Testis (tissue), 3 donors: ENCODE measurements around the gene NR5A1. TPM values are rescaled to one million over a fixed set of nuclear protein-coding genes. Genes with fewer than 3 reads are reported as not detected.

ENCODE experiments used
- DNase-seq: peaks from one replicate; pipeline ENCODE4 v3.0.0-alpha.2; 2019
- H3K27ac ChIP-seq, 2 donors: fragments of 200-600 bp; sonication (generic); one replicate each; pipeline ENCODE4 v1.5.1; 2019
- H3K27me3 ChIP-seq: fragments of 200-600 bp; sonication (generic); one replicate; pipeline ENCODE4 v1.5.1; 2019
- H3K36me3 ChIP-seq: fragments of 200-600 bp; sonication (generic); one replicate; pipeline ENCODE4 v1.5.1; 2017; ENCODE audit warnings: low read depth; ENCODE audit errors: missing control alignments
- H3K4me1 ChIP-seq: fragments of 200-600 bp; sonication (generic); one replicate; pipeline ENCODE4 v1.5.1; 2019
- H3K4me3 ChIP-seq, 2 donors: fragments of 200-600 bp; sonication (generic); one replicate each; pipeline ENCODE4 v1.5.1; 2017 to 2019
- H3K9me3 ChIP-seq: fragments of 200-600 bp; sonication (generic); one replicate; pipeline ENCODE4 v1.5.1; 2017
- POLR2A ChIP-seq: fragments of 450-650 bp; IDR thresholded peaks from one replicate; pipeline ENCODE4 v1.6.1; 2017; ENCODE audit warnings: antibody characterized with exemption, mild to moderate bottlenecking, moderate library complexity
- WGBS, 2 donors: methylation state at CpG; one replicate each; pipeline ENCODE4 v1.1.5; 2018; 5-methylcytosine and 5-hydroxymethylcytosine counted together
- intact Hi-C: fragments of 100-400 bp; cut with DNase I; formaldehyde crosslinking; loops from one replicate; pipeline ENCODE4 v1.15.1; 2023; ENCODE audit warnings: low total_unique reads
- polyA plus RNA-seq: library from polyadenylated mRNA; stranded (reverse); fragments of 350-450 nt; fragmentation: Illumina TruSeq; extraction: RNeasy Lipid Tissue Mini Kit (QIAGEN cat#74804); gene quantifications from one replicate; pipeline ENCODE4 v1.2.3, GENCODE V29; 2014; ENCODE audit warnings: low read depth, low replicate concordance; ENCODE audit not compliant: insufficient read depth
- total RNA-seq, 2 donors: library from RNA; depleted of rRNA; stranded (reverse); fragments of >200 nt; gene quantifications; one replicate each; pipeline ENCODE4 v1.2.3, GENCODE V29; 2016
- TF ChIP-seq, protein P1 (sequence below), 3 experiments: fragments of 450-650 bp in 2 of 3; fragments of 200-600 bp in 1 of 3; sonication (generic) in 1 of 3; IDR thresholded peaks; one replicate each; pipeline ENCODE4 v1.5.1; 2016 to 2019; ENCODE audit warnings: antibody characterized with exemption in 3 of 3, mild to moderate bottlenecking in 2 of 3, moderate library complexity in 1 of 3

The NR5A1 gene
- total and polyA plus RNA-seq, 3 donors from 2014 or later = 28.7 to 65.2 (median 43.5) TPM

DNA sequence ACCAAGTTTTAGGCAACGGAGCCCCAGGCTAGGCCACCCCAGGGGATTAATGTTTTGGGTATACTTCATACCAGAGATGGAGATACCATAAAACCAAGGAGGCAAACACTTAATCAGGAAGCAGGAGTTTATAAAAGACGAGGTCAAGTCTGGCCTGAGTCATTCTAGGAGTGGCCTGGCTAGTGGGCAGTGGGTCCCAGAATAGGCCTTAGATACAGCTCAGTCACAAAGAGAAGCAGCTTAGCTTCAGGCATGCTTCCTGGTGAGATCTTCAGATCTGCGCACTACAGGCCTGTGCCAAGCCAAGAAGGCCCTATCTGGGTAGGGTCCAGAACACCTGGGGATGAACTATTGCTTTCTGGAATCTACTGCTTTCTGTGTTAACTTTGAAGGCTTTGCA lies 20.6 kb upstream of the NR5A1 start:
- no peak for DNase-seq
- H3K4me3 ChIP-seq = no peak overlapping the region
- H3K9me3 ChIP-seq = no peaks in the 10 kb centered on the region
- intact Hi-C loops = no loop called here
- no peaks in the 10 kb centered on the region for H3K27me3 ChIP-seq
- no peaks in the 10 kb centered on the region for H3K36me3 ChIP-seq
- H3K27ac ChIP-seq = no peak overlapping the region
- H3K4me1 ChIP-seq = peaks cover 4% of the 10 kb centered on the region
- 85 to 93% methylated on average over 3 of the region's 3 CpGs for WGBS, 2 donors
- TF ChIP-seq, protein P1, sequence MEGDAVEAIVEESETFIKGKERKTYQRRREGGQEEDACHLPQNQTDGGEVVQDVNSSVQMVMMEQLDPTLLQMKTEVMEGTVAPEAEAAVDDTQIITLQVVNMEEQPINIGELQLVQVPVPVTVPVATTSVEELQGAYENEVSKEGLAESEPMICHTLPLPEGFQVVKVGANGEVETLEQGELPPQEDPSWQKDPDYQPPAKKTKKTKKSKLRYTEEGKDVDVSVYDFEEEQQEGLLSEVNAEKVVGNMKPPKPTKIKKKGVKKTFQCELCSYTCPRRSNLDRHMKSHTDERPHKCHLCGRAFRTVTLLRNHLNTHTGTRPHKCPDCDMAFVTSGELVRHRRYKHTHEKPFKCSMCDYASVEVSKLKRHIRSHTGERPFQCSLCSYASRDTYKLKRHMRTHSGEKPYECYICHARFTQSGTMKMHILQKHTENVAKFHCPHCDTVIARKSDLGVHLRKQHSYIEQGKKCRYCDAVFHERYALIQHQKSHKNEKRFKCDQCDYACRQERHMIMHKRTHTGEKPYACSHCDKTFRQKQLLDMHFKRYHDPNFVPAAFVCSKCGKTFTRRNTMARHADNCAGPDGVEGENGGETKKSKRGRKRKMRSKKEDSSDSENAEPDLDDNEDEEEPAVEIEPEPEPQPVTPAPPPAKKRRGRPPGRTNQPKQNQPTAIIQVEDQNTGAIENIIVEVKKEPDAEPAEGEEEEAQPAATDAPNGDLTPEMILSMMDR (IDR thresholded peaks at IDR 0.05) = no peak
- no peak for TF ChIP-seq POLR2A

DNA sequence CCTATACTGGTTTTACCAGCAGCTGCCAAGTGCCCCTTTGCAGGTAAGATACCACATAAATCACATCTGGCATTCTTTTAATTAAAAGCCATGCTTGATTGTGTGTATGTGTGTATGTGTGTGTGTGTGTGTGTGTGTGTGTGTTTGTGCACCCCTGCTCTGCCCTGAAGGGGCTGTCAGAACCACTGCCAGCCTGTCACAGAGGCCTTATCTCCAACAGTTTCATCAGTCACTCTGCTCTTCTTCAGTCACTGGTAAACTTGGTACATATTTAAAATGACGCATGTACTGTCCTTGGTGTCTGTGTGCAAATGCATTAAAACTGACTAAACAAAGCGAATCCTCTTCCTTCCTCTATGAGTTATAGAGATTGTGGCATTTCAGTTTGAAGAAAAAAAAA lies 19.0 kb upstream of the NR5A1 start:
- intact Hi-C loops = no loop called here
- 86 to 94% methylated on average over 2 of the region's 2 CpGs for WGBS, 2 donors
- no peaks in the 10 kb centered on the region for H3K9me3 ChIP-seq
- no peak overlapping the region for H3K4me3 ChIP-seq
- H3K36me3 ChIP-seq = no peaks in the 10 kb centered on the region
- TF ChIP-seq, protein P1 (IDR thresholded peaks at IDR 0.05) = no peak
- TF ChIP-seq POLR2A = no peak
- H3K27me3 ChIP-seq = no peaks in the 10 kb centered on the region
- H3K27ac ChIP-seq = no peak overlapping the region
- DNase-seq = no peak
- H3K4me1 ChIP-seq = peaks cover 4% of the 10 kb centered on the region

DNA sequence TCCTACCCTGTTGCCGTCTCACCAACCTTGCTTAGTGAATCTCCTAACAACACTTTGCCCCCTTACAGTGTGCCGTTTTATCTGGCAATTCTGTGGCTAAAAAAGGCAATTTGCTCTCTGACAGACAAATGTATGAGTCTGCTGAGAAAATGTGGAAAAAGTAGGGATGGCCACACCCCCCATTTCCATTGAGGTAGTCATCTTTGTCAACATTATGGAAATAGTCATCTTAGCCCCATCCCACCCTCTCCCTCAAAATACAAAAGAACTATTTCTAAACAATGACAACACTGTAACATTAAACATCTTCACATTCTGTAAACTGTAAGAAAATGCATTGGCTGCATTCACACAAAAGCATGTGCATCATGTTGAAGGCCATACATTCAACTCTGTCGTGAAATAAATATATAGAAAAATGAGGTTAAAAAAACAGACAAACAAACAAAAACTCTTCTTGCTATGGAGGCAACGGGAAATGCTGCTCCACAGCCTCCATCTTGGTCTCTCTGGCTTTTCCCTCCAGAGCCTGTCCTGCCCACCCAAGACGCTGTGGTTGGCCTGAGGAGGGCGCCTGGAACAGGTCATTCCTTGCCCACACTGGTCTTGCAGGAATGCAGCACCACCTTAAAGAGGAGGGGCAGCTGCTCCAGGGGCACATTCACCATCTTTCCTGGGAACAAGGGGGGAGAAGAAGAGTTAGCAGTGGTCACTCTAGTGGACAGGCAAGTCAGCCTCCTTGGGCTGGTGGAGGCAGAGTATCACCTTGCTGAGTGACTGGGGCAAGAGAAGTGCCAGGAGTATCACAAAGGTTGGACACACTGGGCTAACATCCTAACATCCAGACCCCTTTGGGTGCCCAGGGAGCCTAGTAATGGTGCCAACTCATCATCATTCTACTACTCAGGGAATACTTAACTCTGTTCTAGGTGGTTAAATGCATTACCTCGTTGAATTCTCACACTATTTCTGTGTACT lies 15.2 kb upstream of the NR5A1 start:
- no peaks in the 10 kb centered on the region for H3K4me1 ChIP-seq
- no peaks in the 10 kb centered on the region for H3K36me3 ChIP-seq
- no peak overlapping the region for H3K27ac ChIP-seq
- 87 to 89% methylated on average over 7 of the region's 7 CpGs for WGBS, 2 donors
- intact Hi-C loops = no loop called here
- no peaks in the 10 kb centered on the region for H3K27me3 ChIP-seq
- TF ChIP-seq POLR2A = no peak
- TF ChIP-seq, protein P1 (IDR thresholded peaks at IDR 0.05) = no peak
- DNase-seq = no peak
- H3K4me3 ChIP-seq = no peak overlapping the region
- no peaks in the 10 kb centered on the region for H3K9me3 ChIP-seq

DNA sequence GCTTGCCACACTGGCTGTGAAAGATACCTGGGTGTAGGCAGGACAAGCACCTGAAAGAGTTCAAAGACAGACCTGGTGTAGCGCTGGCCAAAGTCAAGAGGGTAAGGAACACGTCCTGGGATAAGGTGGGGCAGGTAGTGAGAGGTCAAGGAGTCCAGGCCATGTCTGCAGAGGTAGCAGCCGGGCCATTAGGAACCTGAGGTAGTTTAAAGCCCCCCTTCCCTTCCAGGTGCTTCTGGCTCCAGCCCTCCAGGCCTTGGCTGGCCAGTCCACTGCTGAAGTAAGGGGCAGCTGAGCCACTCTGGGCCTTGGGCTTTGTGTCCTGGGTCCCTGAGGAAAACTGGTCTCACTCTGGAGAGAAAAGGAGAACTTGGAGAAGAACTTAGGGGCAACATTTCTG lies 13.9 kb upstream of the NR5A1 start:
- H3K9me3 ChIP-seq = no peaks in the 10 kb centered on the region
- H3K36me3 ChIP-seq = no peaks in the 10 kb centered on the region
- no peaks in the 10 kb centered on the region for H3K27me3 ChIP-seq
- TF ChIP-seq, protein P1 (IDR thresholded peaks at IDR 0.05) = no peak
- TF ChIP-seq POLR2A = no peak
- intact Hi-C loops = no loop called here
- no peaks in the 10 kb centered on the region for H3K4me1 ChIP-seq
- WGBS, 2 donors = 96 to 100% methylated on average over 3 of the region's 3 CpGs
- peak overlapping the region; percentile 16 to 20 for H3K27ac ChIP-seq
- DNase-seq = no peak
- no peak overlapping the region for H3K4me3 ChIP-seq
